Fibroblast of skin of abdomen (primary cell): Measurements from ENCODE around the gene AQP3.
"Not testable (repeated sequence)": the region's sequence is repeated elsewhere in the genome, so short reads cannot be mapped to it uniquely, and the experiment has no call there.

Experiments
- DNase-seq: peaks from one replicate; pipeline ENCODE4 v3.0.0-alpha.2; 2013

Gene AQP3

GRCh38 chr9:33408087-33408486 lies 39.3 kb downstream of the AQP3 start:
- no peak for DNase-seq

- DNase-seq, result no peak
Measured at GRCh38 chr9:33407061-33407460, 40.3 kb downstream of the AQP3 start.

GRCh38 chr9:33404788-33405362 lies 42.5 kb downstream of the AQP3 start:
- no peak for DNase-seq

- DNase-seq, result no peak
Measured at GRCh38 chr9:33403941-33404787, 43.2 kb downstream of the AQP3 start.

- DNase-seq, result not testable (repeated sequence)
Measured at GRCh38 chr9:33402371-33402770, 45.0 kb downstream of the AQP3 start, which contains the start of gene AQP7. Gene AQP7 (minus strand): TSS chr9:33402568. CDS start chr9:33401262, 1,306 bp downstream.

- not testable (repeated sequence) for DNase-seq
Measured at GRCh38 chr9:33401809-33402208, 45.6 kb downstream of the AQP3 start.

- DNase-seq, result not testable (repeated sequence)
Measured at GRCh38 chr9:33399047-33399446, 48.3 kb downstream of the AQP3 start.

- DNase-seq, result not testable (repeated sequence)
Measured at GRCh38 chr9:33397801-33398200, 49.6 kb downstream of the AQP3 start.

GRCh38 chr9:33395159-33395879 lies 52.1 kb downstream of the AQP3 start:
- not testable (repeated sequence) for DNase-seq

- not testable (repeated sequence) for DNase-seq
Measured at GRCh38 chr9:33393986-33394385, 53.4 kb downstream of the AQP3 start.

GRCh38 chr9:33393581-33393980 lies 53.8 kb downstream of the AQP3 start:
- DNase-seq, result no peak

GRCh38 chr9:33392591-33393021 lies 54.8 kb downstream of the AQP3 start:
- DNase-seq, result not testable (repeated sequence)
